Tibial nerve (tissue), 4 donors: ENCODE results near the gene RPA1. TPM values are rescaled to one million over a fixed set of nuclear protein-coding genes. Genes with fewer than 3 reads are reported as not detected.
"Not testable (repeated sequence)": the region's sequence is repeated elsewhere in the genome, so short reads cannot be mapped to it uniquely, and the experiment has no call there.

Experiments
- DNase-seq, 2 donors: peaks; one replicate each; pipeline ENCODE4 v3.0.0-alpha.2; 2019; ENCODE audit warnings: low spot score in 2 of 2
- H3K27ac ChIP-seq, 4 donors: fragments of 200-600 bp; sonication (generic) in 3 of 4; one replicate each; pipeline ENCODE4 v1.5.1; 2017 to 2019; ENCODE audit warnings: mild to moderate bottlenecking in 1 of 4
- H3K27me3 ChIP-seq, 2 donors: fragments of 200-600 bp; sonication (generic) in 1 of 2; one replicate each; pipeline versions ENCODE4 v1.5.1 to v1.6.0; 2017 to 2019
- H3K36me3 ChIP-seq, 3 donors: fragments of 200-600 bp; sonication (generic); one replicate each; pipeline ENCODE4 v1.5.1; 2018 to 2019
- H3K4me1 ChIP-seq, 4 donors: fragments of 200-600 bp; sonication (generic) in 3 of 4; one replicate each; pipeline ENCODE4 v1.5.1; 2017 to 2019
- H3K4me3 ChIP-seq, 4 donors: fragments of 200-600 bp; sonication (generic) in 3 of 4; one replicate each; pipeline ENCODE4 v1.5.1; 2017 to 2019; ENCODE audit warnings: mild to moderate bottlenecking in 1 of 4, moderate library complexity in 1 of 4
- H3K9me3 ChIP-seq, 4 donors: fragments of 200-600 bp; sonication (generic) in 3 of 4; one replicate each; pipeline ENCODE4 v1.5.1; 2017 to 2019
- CTCF ChIP-seq, 5 experiments: fragments of 200-600 bp in 3 of 5; fragments of 450-650 bp in 2 of 5; sonication (generic) in 3 of 5; IDR thresholded peaks; one replicate each; pipeline ENCODE4 v1.5.1; 2016 to 2019; ENCODE audit warnings: antibody characterized with exemption in 5 of 5, mild to moderate bottlenecking in 3 of 5, moderate library complexity in 2 of 5
- EP300 ChIP-seq, 2 donors: sonication (generic); formaldehyde crosslinking; IDR thresholded peaks; one replicate each; pipeline ENCODE4 v1.6.1; 2017; ENCODE audit warnings: antibody characterized with exemption in 2 of 2, mild to moderate bottlenecking in 1 of 2
- POLR2A ChIP-seq, 2 donors: fragments of 450-650 bp; IDR thresholded peaks; one replicate each; pipeline ENCODE4 v1.6.1; 2017; ENCODE audit warnings: antibody characterized with exemption in 2 of 2, mild to moderate bottlenecking in 2 of 2, moderate library complexity in 2 of 2
- WGBS, 2 donors: methylation state at CpG; one replicate each; pipeline ENCODE4 v1.1.5; 2018; 5-methylcytosine and 5-hydroxymethylcytosine counted together
- total RNA-seq, 4 donors: library from RNA; depleted of rRNA; stranded (reverse); fragments of >200 nt; gene quantifications; one replicate each; pipeline ENCODE4 v1.1.0, GENCODE V29; 2016

Gene RPA1
- total RNA-seq, 4 donors from 2014 or later: 18.0 to 31.0 (median 26.7) TPM

- 77 to 79% methylated on average over 1 of the region's 1 CpG for WGBS, 2 donors
Measured at GRCh38 chr17:1802429-1802828, 27.4 kb upstream of the RPA1 start.

GRCh38 chr17:1803280-1803679 lies 26.5 kb upstream of the RPA1 start:
- H3K27me3 ChIP-seq: no peaks in the 10 kb centered on the region
- H3K9me3 ChIP-seq: no peaks in the 10 kb centered on the region
- DNase-seq: no peak
- TF ChIP-seq POLR2A (IDR thresholded peaks at IDR 0.05) (no peak), CTCF (IDR thresholded peaks at IDR 0.05) (no peak), EP300 (IDR thresholded peaks at IDR 0.05) (no peak)
- no peak overlapping the region for H3K4me3 ChIP-seq
- H3K27ac ChIP-seq: no peak overlapping the region
- peaks cover 0 to 47% (median 4%) of the 10 kb centered on the region in 3 donors for H3K36me3 ChIP-seq
- 82 to 92% methylated on average over 6 of the region's 6 CpGs for WGBS, 2 donors
- no peaks in the 10 kb centered on the region for H3K4me1 ChIP-seq

More at GRCh38 chr17:1802429-1802828, 27.4 kb upstream of the RPA1 start:
- Histone ChIP-seq H3K27me3 (no peaks in the 10 kb centered on the region), H3K27ac (no peak overlapping the region), H3K36me3 (peaks cover 0 to 47% (median 4%) of the 10 kb centered on the region in 3 donors), H3K4me3 (no peak overlapping the region), H3K9me3 (no peaks in the 10 kb centered on the region), H3K4me1 (peaks cover 0 to 4% (median 0%) of the 10 kb centered on the region in 4 donors)
- no peak for TF ChIP-seq POLR2A (IDR thresholded peaks at IDR 0.05)
- TF ChIP-seq CTCF (IDR thresholded peaks at IDR 0.05): no peak
- no peak for TF ChIP-seq EP300 (IDR thresholded peaks at IDR 0.05)
- DNase-seq: no peak

GRCh38 chr17:1807890-1808289 lies 21.9 kb upstream of the RPA1 start:
- Histone ChIP-seq H3K9me3 (no peaks in the 10 kb centered on the region), H3K27me3 (no peaks in the 10 kb centered on the region), H3K27ac (no peak overlapping the region), H3K4me3 (no peak overlapping the region), H3K36me3 (peaks cover 0 to 43% (median 0%) of the 10 kb centered on the region in 3 donors), H3K4me1 (no peaks in the 10 kb centered on the region)
- WGBS, 2 donors: 87 to 90% methylated on average over 6 of the region's 6 CpGs
- no peak for TF ChIP-seq POLR2A (IDR thresholded peaks at IDR 0.05)
- no peak for TF ChIP-seq CTCF (IDR thresholded peaks at IDR 0.05)
- no peak for TF ChIP-seq EP300 (IDR thresholded peaks at IDR 0.05)
- DNase-seq: no peak

- 76 to 78% methylated on average over 2 of the region's 2 CpGs for WGBS, 2 donors
- Histone ChIP-seq H3K36me3 (peaks cover 0 to 35% (median 0%) of the 10 kb centered on the region in 3 donors), H3K27ac (no peak overlapping the region), H3K4me1 (no peaks in the 10 kb centered on the region), H3K27me3 (no peaks in the 10 kb centered on the region), H3K9me3 (no peaks in the 10 kb centered on the region), H3K4me3 (no peak overlapping the region)
- TF ChIP-seq POLR2A (IDR thresholded peaks at IDR 0.05): no peak
- no peak for TF ChIP-seq CTCF (IDR thresholded peaks at IDR 0.05)
- TF ChIP-seq EP300 (IDR thresholded peaks at IDR 0.05): no peak
- DNase-seq: no peak
Measured at GRCh38 chr17:1808644-1809043, 21.2 kb upstream of the RPA1 start.

GRCh38 chr17:1809815-1810214 lies 20.0 kb upstream of the RPA1 start:
- not testable (repeated sequence) for DNase-seq, H3K4me3 ChIP-seq, H3K9me3 ChIP-seq, H3K27me3 ChIP-seq, H3K27ac ChIP-seq, H3K4me1 ChIP-seq
- peaks cover 0 to 29% (median 0%) of the 10 kb centered on the region in 3 donors for H3K36me3 ChIP-seq
- WGBS, 2 donors: 92 to 96% methylated on average over 8 of the region's 8 CpGs
